Spleen (tissue), 7 donors: ENCODE results near the gene CHST6.
"Not testable (repeated sequence)": the region's sequence is repeated elsewhere in the genome, so short reads cannot be mapped to it uniquely, and the experiment has no call there.

Experiments used
- CTCF ChIP-seq, 11 experiments: fragments of 200-600 bp in 7 of 11; fragments of 450-650 bp in 4 of 11; sonication (generic) in 4 of 11; IDR thresholded peaks in 8 of 11; conservative IDR thresholded peaks in 3 of 11; 1 replicate in 7 of 11; 2 replicates in 4 of 11; pipeline versions ENCODE4 v1.4.0 to v1.8.0; 2016 to 2021; ENCODE audit warnings: antibody characterized with exemption in 11 of 11, inconsistent platforms in 4 of 11, mild to moderate bottlenecking in 1 of 11
- POLR2AphosphoS5 ChIP-seq, 3 donors: sonication (generic); formaldehyde crosslinking; IDR thresholded peaks; one replicate each; pipeline ENCODE4 v1.5.1; 2017; ENCODE audit warnings: antibody characterized with exemption in 3 of 3
- donor health status: DM: no; HTN: no; CAD: no; lungs with moderate emphysema.
- donor health status: DM: no; HTN: no; CAD: no.
- donor health status: DM: no; HTN: no; CAD: no.

DNA sequence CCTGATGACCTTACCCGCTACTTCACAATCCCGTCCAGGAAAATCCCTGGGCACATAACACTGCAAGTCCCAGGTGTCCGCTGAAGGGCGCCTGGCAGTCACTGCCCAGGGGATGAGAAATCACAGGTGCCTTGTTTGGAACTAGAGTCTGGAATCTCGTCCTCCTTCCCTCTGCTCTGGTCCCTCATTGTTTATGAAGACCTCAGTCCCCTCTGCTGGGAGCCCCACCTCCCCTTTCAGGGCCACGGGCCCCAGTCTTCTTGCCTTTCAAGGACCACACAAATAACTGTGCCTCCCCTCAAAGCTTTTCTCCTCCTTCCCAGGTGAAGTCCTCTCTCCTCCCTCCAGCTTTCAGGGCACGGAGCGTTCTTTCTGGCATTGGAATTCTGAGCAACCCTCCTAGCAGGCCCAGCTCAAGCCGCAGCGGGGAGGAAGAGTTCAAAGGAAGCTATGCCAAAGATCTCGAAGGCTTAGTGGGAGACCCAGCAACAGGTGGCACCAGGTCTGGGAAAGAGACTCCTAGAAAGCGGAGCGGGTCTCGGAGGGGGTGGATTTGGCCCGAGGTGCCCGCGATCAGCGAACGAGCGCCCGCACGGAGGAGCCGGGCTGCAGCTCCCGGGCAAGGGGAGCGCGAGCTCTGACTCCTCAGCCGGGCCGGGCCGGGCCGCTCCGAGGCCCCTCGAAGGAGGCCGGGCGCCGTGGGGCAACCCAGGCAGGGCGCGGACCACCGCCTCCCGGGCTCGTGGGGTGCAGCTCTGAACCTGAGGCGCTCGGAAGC is 21.1 kb upstream of the CHST6 start:
- not testable (repeated sequence) for TF ChIP-seq CTCF (IDR thresholded peaks at IDR 0.05 in 8 of 11, conservative IDR thresholded peaks at IDR 0.05 in 3 of 11); POLR2AphosphoS5 (IDR thresholded peaks at IDR 0.05)
